OCI-LY1 (cell line): Measurements from ENCODE around the gene GALNT18.

ENCODE experiments used
- H2AFZ ChIP-seq: fragments of 200-600 bp; sonication (generic), shearing (Covaris generic); 2 replicates; pipeline ENCODE4 v1.6.0; 2014; ENCODE audit warnings: antibody characterized with exemption, mild to moderate bottlenecking, low read length
- H3F3A ChIP-seq: fragments of 200-600 bp; sonication (generic), shearing (Covaris generic); 2 replicates; pipeline ENCODE4 v1.6.0; 2014; ENCODE audit warnings: mild to moderate bottlenecking, antibody characterized with exemption, low read length, moderate library complexity; ENCODE audit not compliant: insufficient read depth
- H3K27ac ChIP-seq: fragments of 200-600 bp; sonication (generic); 2 replicates; pipeline ENCODE4 v1.5.1; 2014; ENCODE audit warnings: low read length, mixed run types, mild to moderate bottlenecking, low read depth; ENCODE audit not compliant: poor library complexity, severe bottlenecking
- H3K27me3 ChIP-seq: fragments of 200-600 bp; sonication (generic); 2 replicates; pipeline ENCODE4 v1.6.0; 2014; ENCODE audit warnings: antibody characterized with exemption, mild to moderate bottlenecking, low read length, moderate library complexity; ENCODE audit not compliant: insufficient read depth
- H3K36me3 ChIP-seq: fragments of 200-600 bp; sonication (generic); 2 replicates; pipeline ENCODE4 v1.6.1; 2014; ENCODE audit warnings: mild to moderate bottlenecking, antibody characterized with exemption, low read length, moderate library complexity, mixed read lengths; ENCODE audit not compliant: insufficient read depth
- H3K4me1 ChIP-seq: fragments of 200-600 bp; sonication (generic); 2 replicates; pipeline ENCODE4 v1.5.1; 2014; ENCODE audit warnings: mild to moderate bottlenecking, low read length, moderate library complexity; ENCODE audit not compliant: insufficient read depth, severe bottlenecking
- H3K4me2 ChIP-seq: fragments of 200-600 bp; sonication (generic), shearing (Covaris generic); 2 replicates; pipeline ENCODE4 v1.6.1; 2014; ENCODE audit warnings: low read length
- H3K4me3 ChIP-seq: fragments of 200-600 bp; sonication (generic); 2 replicates; pipeline ENCODE4 v1.5.1; 2014; ENCODE audit warnings: low read length, low read depth, mild to moderate bottlenecking, mixed read lengths; ENCODE audit not compliant: poor library complexity, severe bottlenecking
- H3K79me2 ChIP-seq: fragments of 200-600 bp; shearing (Covaris generic); 2 replicates; pipeline ENCODE4 v1.6.1; 2016; ENCODE audit warnings: mixed run types, low read length, mixed read lengths; ENCODE audit not compliant: insufficient read depth
- H3K9ac ChIP-seq: fragments of 200-600 bp; sonication (generic), shearing (Covaris generic); 2 replicates; pipeline ENCODE4 v1.6.1; 2014; ENCODE audit warnings: mild to moderate bottlenecking, low read length, mixed read lengths
- H3K9me2 ChIP-seq: fragments of 200-600 bp; sonication (generic), shearing (Covaris generic); 2 replicates; pipeline ENCODE4 v1.6.1; 2014; ENCODE audit warnings: low read depth, mild to moderate bottlenecking, low read length, mixed read lengths
- H3K9me3 ChIP-seq: fragments of 200-600 bp; shearing (Covaris generic); 2 replicates; pipeline ENCODE4 v1.6.1; 2014; ENCODE audit warnings: low read length, mixed read lengths
- H4K20me1 ChIP-seq: fragments of 200-600 bp; sonication (generic), shearing (Covaris generic); 2 replicates; pipeline ENCODE4 v1.6.0; 2016; ENCODE audit warnings: mild to moderate bottlenecking, low read length; ENCODE audit not compliant: insufficient read depth
- EZH2 ChIP-seq: fragments of 200-600 bp; sonication (generic), shearing (Covaris generic); IDR thresholded peaks from 2 replicates; pipeline ENCODE4 v1.8.0; 2017; ENCODE audit warnings: borderline replicate concordance, mixed run types, mild to moderate bottlenecking, antibody characterized with exemption, low read length, moderate library complexity, mixed read lengths
- TF ChIP-seq, protein P1 (sequence below): fragments of 200-600 bp; sonication (generic), shearing (Covaris generic); IDR thresholded peaks from 2 replicates; pipeline ENCODE4 v1.5.1; 2017; ENCODE audit warnings: mild to moderate bottlenecking, antibody characterized with exemption, low read length, moderate library complexity, mixed read lengths

Gene GALNT18

DNA sequence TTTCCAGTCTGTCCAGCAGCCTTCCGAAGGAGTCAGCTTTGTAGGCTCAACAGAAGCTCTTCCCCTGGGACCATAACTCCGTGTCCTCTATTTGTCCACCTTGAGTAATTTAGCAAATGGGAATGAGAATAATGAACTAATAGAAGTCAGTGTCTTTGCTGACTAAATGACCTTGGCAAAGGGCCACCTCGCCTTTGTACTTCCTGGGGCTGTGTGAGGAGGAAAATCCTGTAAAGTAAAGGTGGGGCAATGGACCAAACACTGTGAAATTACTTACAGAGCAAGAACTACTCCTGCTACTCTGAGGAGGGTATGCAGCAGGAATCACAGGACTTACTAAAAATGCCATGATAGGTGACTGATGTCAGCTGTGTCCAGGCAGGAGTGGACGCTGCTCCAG is 232.6 kb downstream of the GALNT18 start:
- H3K9me3 ChIP-seq, result no peaks in the 10 kb centered on the region
- H3K27me3 ChIP-seq, result no peaks in the 10 kb centered on the region
- H3K9ac ChIP-seq, result no peak overlapping the region
- H2AFZ ChIP-seq, result no peak overlapping the region
- H3K4me2 ChIP-seq, result no peak overlapping the region
- H3F3A ChIP-seq, result no peaks in the 10 kb centered on the region
- TF ChIP-seq, protein P1, sequence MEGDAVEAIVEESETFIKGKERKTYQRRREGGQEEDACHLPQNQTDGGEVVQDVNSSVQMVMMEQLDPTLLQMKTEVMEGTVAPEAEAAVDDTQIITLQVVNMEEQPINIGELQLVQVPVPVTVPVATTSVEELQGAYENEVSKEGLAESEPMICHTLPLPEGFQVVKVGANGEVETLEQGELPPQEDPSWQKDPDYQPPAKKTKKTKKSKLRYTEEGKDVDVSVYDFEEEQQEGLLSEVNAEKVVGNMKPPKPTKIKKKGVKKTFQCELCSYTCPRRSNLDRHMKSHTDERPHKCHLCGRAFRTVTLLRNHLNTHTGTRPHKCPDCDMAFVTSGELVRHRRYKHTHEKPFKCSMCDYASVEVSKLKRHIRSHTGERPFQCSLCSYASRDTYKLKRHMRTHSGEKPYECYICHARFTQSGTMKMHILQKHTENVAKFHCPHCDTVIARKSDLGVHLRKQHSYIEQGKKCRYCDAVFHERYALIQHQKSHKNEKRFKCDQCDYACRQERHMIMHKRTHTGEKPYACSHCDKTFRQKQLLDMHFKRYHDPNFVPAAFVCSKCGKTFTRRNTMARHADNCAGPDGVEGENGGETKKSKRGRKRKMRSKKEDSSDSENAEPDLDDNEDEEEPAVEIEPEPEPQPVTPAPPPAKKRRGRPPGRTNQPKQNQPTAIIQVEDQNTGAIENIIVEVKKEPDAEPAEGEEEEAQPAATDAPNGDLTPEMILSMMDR, result no peak
- no peak for TF ChIP-seq EZH2
- no peaks in the 10 kb centered on the region for H3K36me3 ChIP-seq
- H4K20me1 ChIP-seq, result no peaks in the 10 kb centered on the region
- no peak overlapping the region for H3K27ac ChIP-seq
- no peaks in the 10 kb centered on the region for H3K79me2 ChIP-seq
- no peak overlapping the region for H3K4me3 ChIP-seq
- no peaks in the 10 kb centered on the region for H3K9me2 ChIP-seq
- no peaks in the 10 kb centered on the region for H3K4me1 ChIP-seq

DNA sequence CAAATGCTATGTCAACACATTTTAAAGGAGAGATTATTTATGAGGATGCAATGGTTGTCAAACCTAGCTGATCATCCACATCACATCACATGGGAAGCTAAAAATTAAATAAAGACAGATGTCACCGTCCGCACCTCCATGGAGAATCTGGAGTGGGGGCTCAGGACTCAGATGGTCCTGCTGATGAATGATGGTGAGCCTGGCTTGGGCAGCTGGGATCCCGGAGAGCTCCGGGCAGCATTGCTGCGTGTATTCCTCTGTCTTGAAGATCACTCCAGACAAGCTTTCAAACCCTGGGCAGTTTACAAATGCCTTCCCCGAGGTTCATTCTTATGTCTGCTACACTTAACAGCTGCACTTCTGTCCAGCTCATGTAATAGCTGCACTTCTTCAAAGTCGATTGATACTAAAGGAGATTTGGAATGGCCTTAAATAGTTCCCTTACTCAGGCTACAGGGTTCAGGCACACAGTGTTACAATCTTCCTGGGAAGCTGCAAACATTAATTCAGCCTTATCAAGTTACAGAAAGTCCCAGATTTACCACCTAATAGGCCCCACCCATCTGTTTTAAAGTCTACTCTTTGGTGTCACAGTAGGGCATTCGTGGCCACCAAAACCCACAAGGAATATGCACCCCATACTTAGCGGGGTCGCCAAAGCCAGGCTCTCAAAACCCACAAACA is 234.0 kb downstream of the GALNT18 start:
- Histone ChIP-seq H3K4me2 (no peak overlapping the region), H3K36me3 (no peaks in the 10 kb centered on the region), H3K9me3 (no peaks in the 10 kb centered on the region), H2AFZ (no peak overlapping the region), H3K27me3 (no peaks in the 10 kb centered on the region), H3K9me2 (no peaks in the 10 kb centered on the region), H3F3A (no peaks in the 10 kb centered on the region), H3K27ac (no peak overlapping the region), H3K4me1 (no peaks in the 10 kb centered on the region), H3K9ac (no peak overlapping the region), H3K4me3 (no peak overlapping the region), H4K20me1 (no peaks in the 10 kb centered on the region), H3K79me2 (no peaks in the 10 kb centered on the region)
- TF ChIP-seq, protein P1, result no peak
- TF ChIP-seq EZH2, result no peak

DNA sequence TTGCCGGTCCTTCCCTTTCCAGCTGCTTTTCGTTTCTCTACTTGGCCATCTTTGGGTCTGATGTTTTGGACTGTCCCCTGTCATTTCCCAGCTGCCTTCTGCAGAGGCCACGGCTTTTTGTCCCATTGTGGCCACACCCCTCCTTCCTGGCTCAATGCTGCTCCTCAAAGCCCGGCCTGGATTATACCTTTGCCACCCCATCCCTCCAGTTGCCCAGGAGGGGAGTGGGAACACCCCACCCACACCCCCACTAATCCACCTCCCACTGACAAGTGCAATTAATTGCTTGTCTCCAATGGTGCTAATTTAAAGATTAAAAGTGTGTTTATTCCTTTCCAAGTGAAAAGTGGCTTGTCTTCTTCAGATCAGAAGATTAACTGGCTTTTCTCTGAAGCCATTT is 234.6 kb downstream of the GALNT18 start:
- TF ChIP-seq EZH2, result no peak
- no peaks in the 10 kb centered on the region for H3F3A ChIP-seq
- H3K4me1 ChIP-seq, result no peaks in the 10 kb centered on the region
- H3K9ac ChIP-seq, result no peak overlapping the region
- H3K9me3 ChIP-seq, result no peaks in the 10 kb centered on the region
- H4K20me1 ChIP-seq, result no peaks in the 10 kb centered on the region
- no peak overlapping the region for H3K4me2 ChIP-seq
- no peaks in the 10 kb centered on the region for H3K79me2 ChIP-seq
- H3K4me3 ChIP-seq, result no peak overlapping the region
- H3K9me2 ChIP-seq, result no peaks in the 10 kb centered on the region
- no peaks in the 10 kb centered on the region for H3K27me3 ChIP-seq
- no peak overlapping the region for H3K27ac ChIP-seq
- H2AFZ ChIP-seq, result no peak overlapping the region
- H3K36me3 ChIP-seq, result no peaks in the 10 kb centered on the region

DNA sequence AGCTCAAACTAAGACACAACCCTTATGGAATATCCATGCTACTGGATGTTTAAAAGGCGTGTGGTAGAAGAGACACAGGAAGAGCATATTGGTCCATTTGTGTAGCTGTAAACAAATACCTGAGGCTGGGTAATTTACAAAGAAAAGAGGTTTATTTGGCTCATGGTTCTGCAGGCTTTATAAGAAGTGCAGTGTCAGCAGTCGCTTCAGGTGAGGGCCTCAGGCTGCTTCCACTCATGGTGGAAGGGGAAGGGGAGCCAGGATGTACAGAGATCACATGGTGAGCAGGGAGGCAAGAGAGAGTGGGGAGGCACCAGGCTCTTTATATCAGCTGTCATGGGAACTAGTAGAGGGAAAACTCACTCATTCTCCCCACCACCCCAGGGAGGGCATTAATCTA is 237.0 kb downstream of the GALNT18 start:
- H3K9me3 ChIP-seq, result no peaks in the 10 kb centered on the region
- H3K4me1 ChIP-seq, result no peaks in the 10 kb centered on the region
- H3K4me2 ChIP-seq, result no peak overlapping the region
- H3K4me3 ChIP-seq, result no peak overlapping the region
- H3F3A ChIP-seq, result no peaks in the 10 kb centered on the region
- no peaks in the 10 kb centered on the region for H3K9me2 ChIP-seq
- TF ChIP-seq, protein P1, result no peak
- no peak for TF ChIP-seq EZH2
- H3K36me3 ChIP-seq, result no peaks in the 10 kb centered on the region
- H3K27me3 ChIP-seq, result no peaks in the 10 kb centered on the region
- H3K79me2 ChIP-seq, result no peaks in the 10 kb centered on the region
- no peaks in the 10 kb centered on the region for H4K20me1 ChIP-seq
- no peak overlapping the region for H3K27ac ChIP-seq
- no peak overlapping the region for H3K9ac ChIP-seq
- H2AFZ ChIP-seq, result no peak overlapping the region
